ENCODE measurements around the gene DGKE. TPM values are rescaled to one million over a fixed set of nuclear protein-coding genes. Genes with fewer than 3 reads are reported as not detected.

Gene DGKE
- total RNA-seq, 2 experiments from 2014 or later = 25.8 to 27.1 TPM

Other genes with a start within 250 kb of the DGKE start
- gene NOG, start 240.5 kb upstream of the DGKE start, total RNA-seq = 1 to 10 TPM; 4.5 TPM
- 1 to 10 TPM; 1.5 TPM for gene C17orf67, start 231 bp upstream of the DGKE start, total RNA-seq
- 100 to 1,000 TPM; 109 to 115 TPM for gene TRIM25, start 79.9 kb downstream of the DGKE start, total RNA-seq
- gene COIL, start 126.9 kb downstream of the DGKE start, total RNA-seq = 10 to 100 TPM; 21.6 to 22.4 TPM
- gene SCPEP1, start 144.0 kb downstream of the DGKE start, total RNA-seq = 10 to 100 TPM; 16.0 to 16.2 TPM

All from activated naive CD8-positive, alpha-beta T cell treated with anti-CD3 and anti-CD28 coated beads for 36 hours (primary cell).